Endothelial cell of umbilical vein (primary cell): ENCODE results near the gene SLC46A1. TPM values are rescaled to one million over a fixed set of nuclear protein-coding genes. Genes with fewer than 3 reads are reported as not detected.
"Not testable (repeated sequence)": the region's sequence is repeated elsewhere in the genome, so short reads cannot be mapped to it uniquely, and the experiment has no call there.

ENCODE experiments used
- BruUV-seq: library from RNA; stranded (reverse); fragments of 400-500 nt; replicated peaks from 2 replicates; lab custom pipeline; 2021; lab: Mats Ljungman, UMichigan
- CTCF ChIA-PET: fragments of 300-600, 350-600 bp; sonication (Branson Sonifier 250); formaldehyde crosslinking; loops from one replicate; lab custom pipeline; 2021; ENCODE audit warnings: antibody characterized with exemption, inconsistent platforms; lab: Charles Lee
- POLR2A ChIA-PET: fragments of 300-600, 350-600 bp; sonication (Branson Sonifier 250); formaldehyde crosslinking; loops from one replicate; lab custom pipeline; 2021; ENCODE audit warnings: antibody characterized with exemption, inconsistent platforms; lab: Charles Lee
- DNase-seq: peaks from one replicate; pipeline ENCODE4 v3.0.0-alpha.2; 2011; ENCODE audit warnings: low read depth, low spot score
- FAIRE-seq: peaks from 2 replicates; lab custom pipeline; 2011; peaks lifted over from hg19 to GRCh38; lab: Jason Lieb, UNC
- H2AFZ ChIP-seq: 2 replicates; pipeline ENCODE4 v1.6.0; 2012; ENCODE audit warnings: low read depth, low read length, control low read depth, inconsistent platforms
- H3K27ac ChIP-seq: 2 replicates; pipeline ENCODE4 v1.5.1; 2011; ENCODE audit warnings: low read depth, mild to moderate bottlenecking, control low read depth, low read length, moderate library complexity; ENCODE audit not compliant: insufficient read depth
- H3K27me3 ChIP-seq, 2 experiments: 2 replicates each; pipeline versions ENCODE4 v1.6.0 to v1.6.1; 2011; ENCODE audit warnings: low read length in 2 of 2, mixed read lengths in 1 of 2; ENCODE audit not compliant: control insufficient read depth in 2 of 2, insufficient read depth in 2 of 2
- H3K36me3 ChIP-seq, 2 experiments: 2 replicates in 1 of 2; 3 replicates in 1 of 2; pipeline ENCODE4 v1.5.1; 2011; ENCODE audit warnings: low read length in 2 of 2, mild to moderate bottlenecking in 1 of 2, moderate library complexity in 1 of 2; ENCODE audit not compliant: control insufficient read depth in 2 of 2, insufficient read depth in 2 of 2; ENCODE audit errors: extremely low read depth in 1 of 2
- H3K4me1 ChIP-seq: 3 replicates; pipeline ENCODE4 v1.5.1; 2011; ENCODE audit warnings: mild to moderate bottlenecking, low read length; ENCODE audit not compliant: control insufficient read depth, insufficient read depth; ENCODE audit errors: extremely low read depth
- H3K4me2 ChIP-seq: 2 replicates; pipeline ENCODE4 v1.6.1; 2011; ENCODE audit warnings: low read length, control low read depth, mixed read lengths; ENCODE audit not compliant: insufficient read depth
- H3K4me3 ChIP-seq, 3 experiments: fragments of 200-600 bp in 1 of 3; sonication (generic), shearing (Covaris generic) in 1 of 3; replicated peaks in 1 of 3; 2 replicates each; pipeline ENCODE4 v1.5.1; 2011 to 2016; ENCODE audit warnings: control low read depth in 3 of 3, low read length in 3 of 3, mild to moderate bottlenecking in 2 of 3, inconsistent platforms in 1 of 3, low read depth in 1 of 3, moderate library complexity in 1 of 3; ENCODE audit not compliant: insufficient read depth in 1 of 3
- H3K79me2 ChIP-seq: 2 replicates; pipeline ENCODE4 v1.6.0; 2012; ENCODE audit warnings: low read length, inconsistent platforms; ENCODE audit not compliant: control insufficient read depth, insufficient read depth
- H3K9ac ChIP-seq: replicated peaks from 2 replicates; pipeline ENCODE3; 2011; ENCODE audit warnings: low read length, control low read depth; ENCODE audit not compliant: insufficient read depth; ENCODE audit errors: extremely low read depth
- H3K9me1 ChIP-seq: replicated peaks from 3 replicates; pipeline ENCODE4 v1.6.0; 2011; ENCODE audit warnings: mild to moderate bottlenecking, low read length; ENCODE audit not compliant: control insufficient read depth, insufficient read depth; ENCODE audit errors: extremely low read depth
- H3K9me3 ChIP-seq: replicated peaks from 2 replicates; pipeline ENCODE4 v1.5.1; 2012; ENCODE audit warnings: low read length, inconsistent platforms; ENCODE audit not compliant: control insufficient read depth, insufficient read depth
- H4K20me1 ChIP-seq: replicated peaks from 2 replicates; pipeline ENCODE3; 2011; ENCODE audit warnings: mild to moderate bottlenecking, low read length; ENCODE audit not compliant: control insufficient read depth, insufficient read depth; ENCODE audit errors: extremely low read depth
- CTCF ChIP-seq, 2 donors: IDR thresholded peaks; 1 replicate in 1 of 2; 2 replicates in 1 of 2; pipeline ENCODE4 v1.5.1; 2011; ENCODE audit warnings: low read length in 2 of 2, mild to moderate bottlenecking in 2 of 2, moderate library complexity in 2 of 2, control low read depth in 1 of 2, inconsistent platforms in 1 of 2, low read depth in 1 of 2; ENCODE audit not compliant: insufficient read depth in 1 of 2; ENCODE audit errors: extremely low read depth in 1 of 2
- EZH2 ChIP-seq: IDR thresholded peaks from 2 replicates; pipeline ENCODE4 v1.6.1; 2012; ENCODE audit warnings: borderline replicate concordance, low read depth, mild to moderate bottlenecking, moderate library complexity, low read length, inconsistent platforms; ENCODE audit not compliant: severe bottlenecking
- FOS ChIP-seq: IDR thresholded peaks from 2 replicates; pipeline ENCODE4 v1.6.1; 2011; ENCODE audit warnings: mild to moderate bottlenecking, low read length, moderate library complexity, borderline replicate concordance; ENCODE audit not compliant: insufficient read depth
- GATA2 ChIP-seq: IDR thresholded peaks from 2 replicates; pipeline ENCODE4 v1.7.0; 2011; ENCODE audit warnings: low read depth, mild to moderate bottlenecking, moderate library complexity, mixed read lengths, low read length; ENCODE audit not compliant: insufficient read length, insufficient read depth
- JUN ChIP-seq: IDR thresholded peaks from 2 replicates; pipeline ENCODE4 v1.6.1; 2011; ENCODE audit warnings: borderline replicate concordance, low read depth; ENCODE audit not compliant: insufficient read length, insufficient read depth
- MAX ChIP-seq: IDR thresholded peaks from 2 replicates; pipeline ENCODE4 v1.6.1; 2011; ENCODE audit not compliant: insufficient read depth, insufficient read length
- MYC ChIP-seq: IDR thresholded peaks from one replicate; pipeline ENCODE4 v1.6.1; 2011; ENCODE audit warnings: mild to moderate bottlenecking, low read depth, low read length
- POLR2A ChIP-seq: IDR thresholded peaks from 2 replicates; pipeline ENCODE4 v1.6.1; 2012; ENCODE audit warnings: low read depth, mild to moderate bottlenecking, control low read depth, low read length
- POLR2AphosphoS5 ChIP-seq: IDR thresholded peaks from 2 replicates; pipeline ENCODE4 v1.6.1; 2012; ENCODE audit warnings: low read depth, mild to moderate bottlenecking, control low read depth, low read length, moderate library complexity; ENCODE audit not compliant: insufficient read depth
- dilution Hi-C: fragments of 300-500 bp; cut with MboI; formaldehyde crosslinking; loops from one replicate; pipeline ENCODE4 v1.15.0; 2019; ENCODE audit warnings: low sequenced_read_pairs; ENCODE audit not compliant: extremely low pct_ligation_motif_present
- intact Hi-C: fragments of 100-400 bp; cut with micrococcal nuclease; formaldehyde crosslinking; loops from one replicate; pipeline ENCODE4 v1.10.0; 2022
- polyA plus RNA-seq, 4 experiments: library from polyadenylated mRNA; depleted of rRNA in 3 of 4; stranded (reverse) in 3 of 4; unstranded in 1 of 4; fragments of >200 nt; gene quantifications; 2 replicates each; pipeline versions ENCODE4 v1.2.1 to v1.2.3, GENCODE V29; 2011 to 2012; ENCODE audit warnings: missing spikeins in 1 of 4
- total RNA-seq: library from RNA; stranded (reverse); gene quantifications from 2 replicates; pipeline ENCODE4 v1.2.3, GENCODE V29; 2021

Gene SLC46A1
- total and polyA plus RNA-seq, 2 donors (not counting 3 experiments of a cell fraction or from before 2014, with no cell fraction given): 2.6 to 4.1 TPM

DNA sequence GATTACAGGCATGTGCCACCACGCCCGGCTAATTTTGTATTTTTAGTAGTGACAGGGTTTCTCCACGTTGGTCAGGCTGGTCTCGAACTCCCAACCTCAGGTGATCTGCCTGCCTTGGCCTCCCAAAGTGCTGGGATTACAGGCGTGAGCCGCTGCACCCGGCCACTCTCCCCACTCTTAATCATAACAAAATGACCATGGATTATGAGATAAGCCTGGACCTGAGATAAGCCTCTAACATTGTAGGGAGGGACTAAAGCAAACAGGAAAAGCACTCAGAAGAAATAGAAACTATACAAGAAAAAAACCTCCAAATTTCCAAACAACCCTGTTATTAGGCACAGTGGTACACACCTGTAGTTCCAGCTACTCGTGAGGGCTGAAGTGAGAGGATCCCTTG, 28.3 kb upstream of the SLC46A1 start:
- FAIRE-seq, BruUV-seq, POLR2A ChIA-PET, H3K4me3 ChIP-seq, H3K27ac ChIP-seq, H3K4me1 ChIP-seq, H3K36me3 ChIP-seq, dilution Hi-C loops, intact Hi-C loops, H3K79me2 ChIP-seq, H3K4me2 ChIP-seq, H3K9me3 ChIP-seq, H3K27me3 ChIP-seq, DNase-seq, H4K20me1 ChIP-seq, H2AFZ ChIP-seq, H3K9ac ChIP-seq, H3K9me1 ChIP-seq: not testable (repeated sequence)
- CTCF ChIA-PET: interaction anchor here (2.8 kb wide), 1 partner anchor 18 kb away, joined by 13 read pairs; no protein-coding TSS in a partner anchor

DNA sequence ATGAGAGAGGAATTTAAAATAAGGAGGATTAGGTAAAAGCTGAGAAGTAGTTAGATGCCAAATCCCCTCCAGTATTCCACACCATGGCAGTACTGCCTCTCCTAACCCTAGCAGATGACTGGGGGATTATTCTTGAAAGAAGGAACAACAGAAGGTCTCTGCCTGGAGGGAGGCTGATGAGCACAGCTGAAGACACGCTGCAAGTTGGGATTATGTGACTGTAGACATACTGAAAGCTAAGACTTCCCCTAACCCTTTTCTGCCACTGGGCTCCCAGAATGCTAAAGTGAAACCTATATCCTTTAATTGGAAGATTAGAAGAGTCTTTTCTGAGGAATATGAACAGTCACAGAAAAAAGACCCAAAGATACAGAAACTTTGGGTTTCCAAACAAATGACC, 27.7 kb upstream of the SLC46A1 start:
- intact Hi-C loops (no loop called here), dilution Hi-C loops (no loop called here)
- H3K36me3 ChIP-seq: no peaks in the 10 kb centered on the region
- no peaks in the 10 kb centered on the region for H3K79me2 ChIP-seq
- no peaks in the 10 kb centered on the region for H4K20me1 ChIP-seq
- no TSS peak for BruUV-seq
- CTCF ChIA-PET: no interaction called here
- TF ChIP-seq POLR2A (no peak), MYC (no peak), GATA2 (no peak), MAX (no peak), EZH2 (no peak), POLR2AphosphoS5 (no peak), JUN (no peak), CTCF (IDR thresholded peaks at IDR 0.05; ENCODE audit: extremely low read depth in 1 of 2, insufficient read depth in 1 of 2, low read depth in 1 of 2, low read length in 2 of 2) (no peak), FOS (no peak)
- DNase-seq (no peak), FAIRE-seq (no peak)
- H3K4me1 ChIP-seq: no peaks in the 10 kb centered on the region
- H3K4me3 ChIP-seq: no peak overlapping the region
- no peaks in the 10 kb centered on the region for H3K9me1 ChIP-seq
- H3K27ac ChIP-seq: no peak overlapping the region
- H2AFZ ChIP-seq: no peak overlapping the region
- peaks cover 3 to 6% of the 10 kb centered on the region in 2 experiments for H3K27me3 ChIP-seq
- no peak overlapping the region for H3K9ac ChIP-seq
- H3K9me3 ChIP-seq: no peaks in the 10 kb centered on the region
- H3K4me2 ChIP-seq: no peak overlapping the region
- POLR2A ChIA-PET: no interaction called here

DNA sequence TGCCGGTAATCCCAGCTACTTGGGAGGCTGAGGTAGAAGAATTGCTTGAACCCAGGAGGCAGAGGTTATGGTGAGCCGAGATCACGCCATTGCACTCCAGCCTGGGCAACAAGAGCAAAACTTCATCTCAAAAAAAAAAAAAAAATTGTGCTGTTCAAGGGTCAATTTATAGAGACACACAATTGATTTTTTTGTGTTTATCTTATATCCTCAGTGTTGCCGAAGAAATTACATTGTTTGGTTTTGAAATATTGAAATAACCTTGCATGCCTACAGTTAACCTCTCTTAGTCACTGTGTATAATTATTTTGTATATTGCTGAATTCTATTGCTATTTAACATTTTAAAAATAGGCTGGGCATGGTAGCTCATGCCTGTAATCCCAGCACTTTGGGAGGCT, 22.0 kb upstream of the SLC46A1 start:
- FAIRE-seq, intact Hi-C loops: not testable (repeated sequence)

More for the DNA sequence above, 22.0 kb upstream of the SLC46A1 start:
- DNase-seq, H3K4me3 ChIP-seq, POLR2A ChIA-PET, H3K9me3 ChIP-seq, H3K79me2 ChIP-seq, H3K9ac ChIP-seq, H3K9me1 ChIP-seq, H3K27me3 ChIP-seq, H3K4me1 ChIP-seq, H3K27ac ChIP-seq, H3K4me2 ChIP-seq, CTCF ChIA-PET, BruUV-seq, H3K36me3 ChIP-seq, H4K20me1 ChIP-seq, dilution Hi-C loops, H2AFZ ChIP-seq: not testable (repeated sequence)
